HG02678 (cell line): Measurements from ENCODE around the gene MCM3.

Source experiments
- ATAC-seq: cut with Tn5 transposase; IDR thresholded peaks from one replicate; pipeline ENCODE4 v1.9.1; 2021; ENCODE audit warnings: mild to moderate bottlenecking, moderate library complexity; ENCODE audit not compliant: unreplicated experiment

MCM3 gene

DNA sequence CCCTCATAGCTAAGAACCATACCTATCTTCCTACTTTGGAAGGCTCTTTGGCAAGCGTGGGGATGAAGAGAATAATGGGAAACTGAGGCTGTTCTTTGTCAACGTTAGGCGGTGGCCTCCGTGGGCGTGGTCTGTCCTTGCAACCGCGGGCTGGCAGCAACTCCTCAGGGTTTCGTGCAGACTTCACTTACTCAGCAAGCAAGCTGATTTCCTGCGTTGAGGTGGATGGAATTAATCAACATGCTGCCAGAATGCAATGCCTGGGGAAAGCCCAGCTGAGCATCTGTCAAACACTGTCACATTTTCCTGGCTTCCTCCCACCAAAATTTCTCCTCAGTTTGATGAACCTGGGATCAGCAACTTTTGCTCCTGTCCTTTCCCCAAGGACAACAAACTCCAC lies 31.0 kb downstream of the MCM3 start:
- no peak for ATAC-seq

DNA sequence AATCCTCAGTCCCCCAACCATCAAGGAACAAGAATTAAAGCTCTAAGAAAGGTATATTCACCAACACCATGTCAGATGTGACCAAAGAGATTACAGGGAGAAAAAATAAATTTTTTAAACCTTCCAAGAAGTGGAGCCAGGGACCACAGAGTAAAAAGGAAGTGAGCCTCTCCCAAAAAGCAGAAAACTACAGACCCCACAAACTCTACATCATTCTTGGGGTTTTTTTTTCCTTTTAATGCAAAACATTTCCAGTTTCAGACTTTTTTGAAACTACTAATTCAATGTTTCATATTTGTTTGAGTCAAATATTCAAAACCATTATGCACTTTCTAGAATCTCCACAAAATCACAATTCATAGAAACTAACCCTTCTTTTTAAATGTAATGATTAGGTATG lies 33.4 kb downstream of the MCM3 start:
- no peak for ATAC-seq

GRCh38 chr6:52249078-52249477 lies 35.5 kb downstream of the MCM3 start:
- no peak for ATAC-seq

DNA sequence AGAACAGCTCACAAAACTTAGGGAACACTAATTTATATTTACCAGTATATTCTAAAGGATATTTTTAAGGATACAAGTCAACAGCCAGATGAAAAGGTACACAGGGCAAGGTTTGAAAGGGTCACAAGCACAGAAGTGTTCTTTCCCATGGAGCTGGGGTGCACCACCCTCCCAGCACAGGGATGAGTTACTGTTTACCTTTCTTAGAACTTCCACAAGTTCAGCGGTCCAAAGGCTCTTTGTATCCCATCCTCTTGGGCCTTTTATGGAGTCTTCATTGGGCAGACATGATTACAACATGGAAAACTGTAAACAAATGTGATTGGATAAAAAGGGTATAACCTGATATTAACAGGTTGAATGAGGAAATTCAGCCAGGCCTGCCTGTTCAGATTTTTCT lies 39.1 kb downstream of the MCM3 start:
- no peak for ATAC-seq

- ATAC-seq = no peak
Observed at GRCh38 chr6:52244400-52244799, 40.1 kb downstream of the MCM3 start, which contains the start of gene IL17F. Gene IL17F (minus strand): TSS chr6:52244500. CDS start chr6:52244429, 71 bp downstream.

DNA sequence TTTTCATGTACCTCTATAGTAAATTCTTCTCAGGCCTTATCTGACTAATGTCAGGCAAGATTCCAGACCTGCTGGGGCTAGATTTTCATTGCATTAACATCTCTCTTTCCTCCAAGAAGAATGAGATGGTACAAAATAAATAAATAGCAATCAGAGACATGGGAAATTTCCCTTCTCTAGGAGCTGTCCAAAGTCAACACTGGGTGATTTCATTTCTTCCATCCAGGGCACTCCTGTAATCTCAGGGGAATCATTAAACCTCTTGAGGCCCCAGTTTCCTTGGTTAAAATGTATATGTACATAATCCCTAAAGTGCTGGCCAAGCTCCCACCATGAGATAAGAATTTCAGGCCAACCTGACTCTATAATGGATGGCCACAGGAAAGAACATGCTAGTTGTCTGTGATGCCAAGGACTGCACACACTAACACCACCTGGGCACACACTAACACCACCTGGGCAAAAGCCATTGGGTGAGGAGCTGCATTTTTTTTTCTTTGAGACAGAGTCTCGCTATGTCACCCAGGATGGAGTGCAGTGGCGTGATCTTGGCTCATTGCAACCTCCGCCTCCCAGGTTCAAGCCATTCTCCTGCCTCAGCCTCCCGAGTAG lies 41.2 kb downstream of the MCM3 start:
- ATAC-seq = no peak

DNA sequence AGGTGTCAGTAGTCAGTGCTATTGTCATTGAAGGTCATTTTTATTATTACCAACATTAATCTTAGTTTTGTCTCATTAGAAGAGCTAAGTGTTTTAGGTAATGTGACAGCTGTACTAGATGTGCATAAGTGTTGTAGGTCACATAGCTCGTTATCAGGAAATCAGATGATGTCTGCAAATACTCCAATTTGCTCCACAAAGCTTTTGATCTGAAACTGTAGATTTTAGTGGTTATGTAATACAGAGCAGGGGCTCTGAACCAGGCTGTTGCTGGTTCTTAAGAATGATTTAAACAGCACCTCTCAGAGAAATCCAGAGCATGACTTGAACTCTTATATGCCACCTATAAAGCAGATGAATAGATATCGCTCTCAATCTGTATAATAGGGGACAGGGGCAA lies 42.7 kb downstream of the MCM3 start:
- ATAC-seq = no peak

GRCh38 chr6:52233975-52234823 lies 50.3 kb downstream of the MCM3 start:
- ATAC-seq = peak; percentile 76

DNA sequence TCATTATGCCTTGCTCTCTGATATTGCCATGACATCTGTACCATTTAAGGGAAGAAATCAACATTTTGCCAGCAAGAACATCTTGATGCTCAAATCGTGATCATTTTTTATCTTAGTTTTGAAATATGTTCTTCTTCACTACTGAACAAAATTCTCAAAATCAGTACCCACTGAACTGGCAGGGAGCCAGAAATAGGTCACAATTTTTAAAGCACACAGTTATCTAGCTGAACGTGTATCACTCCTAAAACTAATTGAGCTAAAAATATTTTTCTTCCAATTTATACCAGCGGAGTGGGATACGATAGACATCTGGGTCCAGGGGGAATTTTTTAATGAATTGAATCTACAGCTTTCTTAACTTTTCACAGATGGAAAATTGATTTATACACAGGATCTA lies 51.5 kb downstream of the MCM3 start:
- ATAC-seq = no peak

GRCh38 chr6:52231406-52232127 lies 53.0 kb downstream of the MCM3 start:
- ATAC-seq = no peak

- no peak for ATAC-seq
Observed at GRCh38 chr6:52230685-52231084, 53.9 kb downstream of the MCM3 start.

- ATAC-seq = peak; percentile 100
Observed at GRCh38 chr6:52227495-52227894, 57.0 kb downstream of the MCM3 start.

DNA sequence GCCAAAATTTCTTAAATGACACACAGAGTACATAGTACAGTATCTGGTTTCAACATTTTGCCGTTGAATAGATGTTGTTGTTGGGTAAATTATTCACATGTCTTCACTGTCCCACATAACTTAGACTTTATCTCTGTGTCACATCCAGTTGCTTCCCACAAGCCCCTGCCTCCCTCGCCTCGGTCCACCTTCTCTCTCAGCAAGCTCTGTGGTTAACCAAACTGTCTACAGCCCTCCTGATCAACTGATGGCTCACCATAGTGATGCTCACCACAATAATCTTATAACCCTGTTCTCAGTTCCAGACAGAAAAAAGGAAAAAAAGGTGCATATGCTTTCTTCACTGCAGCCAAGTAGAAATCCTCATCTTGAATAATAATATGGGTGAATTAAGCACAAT lies 63.2 kb downstream of the MCM3 start:
- ATAC-seq = peak; percentile 59

DNA sequence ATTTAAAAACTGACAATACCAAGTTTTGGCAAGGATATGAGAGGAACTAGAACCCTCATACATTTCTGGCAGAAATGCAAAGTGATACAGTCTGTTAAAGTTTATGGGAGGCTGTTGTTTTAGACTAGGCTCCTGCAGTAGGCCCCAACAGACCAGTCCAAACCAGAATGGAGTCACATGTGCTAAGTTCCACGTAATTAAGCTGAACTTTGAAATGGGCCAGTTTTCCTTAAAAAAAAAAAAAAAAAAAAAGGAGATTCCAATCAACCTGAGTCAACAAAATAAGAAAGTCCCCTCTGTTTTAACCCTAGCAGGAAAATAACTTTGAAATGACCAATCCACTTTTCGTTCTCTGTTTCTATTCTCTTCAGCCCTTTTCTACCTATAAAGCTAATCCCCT lies 66.8 kb downstream of the MCM3 start:
- ATAC-seq = no peak

DNA sequence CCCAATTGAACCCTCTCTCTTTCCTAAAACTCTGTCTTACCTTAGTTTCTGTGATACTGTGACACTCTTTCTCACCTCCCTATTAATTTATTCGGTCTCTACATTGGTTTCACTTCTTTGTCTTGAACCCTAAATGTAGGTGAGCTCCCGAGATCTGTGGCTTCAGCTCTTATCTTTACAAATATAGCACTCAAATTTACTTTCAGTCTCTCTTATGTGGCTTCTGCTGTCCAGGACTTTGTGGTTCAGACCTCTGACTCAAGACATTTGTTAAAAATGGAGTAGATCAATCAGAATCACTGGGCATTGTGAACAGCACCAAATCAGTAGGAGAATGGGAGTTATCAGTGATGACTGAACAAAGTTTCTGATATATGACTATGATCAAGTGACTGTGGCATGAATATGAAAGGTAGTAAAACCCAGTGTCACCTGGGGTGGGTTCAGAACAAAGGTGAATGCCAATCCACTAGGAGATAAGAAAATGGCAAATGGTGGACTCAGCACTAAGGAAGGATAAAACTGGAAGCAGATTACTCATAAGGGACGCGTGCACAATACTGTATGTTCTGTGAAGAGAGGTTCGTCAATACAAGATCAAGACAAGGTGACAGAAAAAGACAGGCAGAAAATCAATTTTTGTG lies 67.5 kb downstream of the MCM3 start:
- no peak for ATAC-seq

GRCh38 chr6:52215787-52216186 lies 68.8 kb downstream of the MCM3 start:
- ATAC-seq = no peak
